Ishikawa (cell line): ENCODE results near the gene DMRTB1.

Experiments
- CEBPB ChIP-seq: IDR thresholded peaks from 2 replicates; pipeline ENCODE4 v1.6.1; 2012
- CREB1 ChIP-seq: IDR thresholded peaks from 2 replicates; pipeline ENCODE4 v1.6.1; 2012; ENCODE audit warnings: low read depth
- EGR1 ChIP-seq: IDR thresholded peaks from 2 replicates; pipeline ENCODE4 v1.6.1; 2012
- EP300 ChIP-seq: IDR thresholded peaks from 2 replicates; pipeline ENCODE4 v1.6.1; 2012; ENCODE audit warnings: borderline replicate concordance
- FOXM1 ChIP-seq: IDR thresholded peaks from 2 replicates; pipeline ENCODE4 v1.6.1; 2012; ENCODE audit warnings: low read depth, borderline replicate concordance
- MAX ChIP-seq: IDR thresholded peaks from 2 replicates; pipeline ENCODE4 v1.6.1; 2012
- NFIC ChIP-seq: IDR thresholded peaks from 2 replicates; pipeline ENCODE4 v1.6.1; 2012
- RAD21 ChIP-seq: IDR thresholded peaks from 2 replicates; pipeline ENCODE4 v1.6.1; 2012; ENCODE audit warnings: low read depth
- REST ChIP-seq: IDR thresholded peaks from 2 replicates; pipeline ENCODE4 v1.6.1; 2012; ENCODE audit warnings: low read depth, mild to moderate bottlenecking
- TAF1 ChIP-seq: IDR thresholded peaks from 2 replicates; pipeline ENCODE4 v1.6.1; 2012; ENCODE audit warnings: low read depth, mild to moderate bottlenecking
- TCF12 ChIP-seq: IDR thresholded peaks from 2 replicates; pipeline ENCODE4 v1.6.1; 2012; ENCODE audit warnings: low read depth
- TEAD4 ChIP-seq: IDR thresholded peaks from 2 replicates; pipeline ENCODE4 v1.6.1; 2012
- USF1 ChIP-seq: IDR thresholded peaks from 2 replicates; pipeline ENCODE4 v1.6.1; 2012
- YY1 ChIP-seq: IDR thresholded peaks from 2 replicates; pipeline ENCODE4 v1.6.1; 2012; ENCODE audit warnings: low read depth
- ZBTB7A ChIP-seq: IDR thresholded peaks from 2 replicates; pipeline ENCODE4 v1.6.1; 2012; ENCODE audit warnings: low read depth

Gene DMRTB1

GRCh38 chr1:53439337-53440207, 19.6 kb upstream of the DMRTB1 start:
- no peak for TF ChIP-seq CEBPB
- no peak for TF ChIP-seq TEAD4
- no peak for TF ChIP-seq EGR1

- TF ChIP-seq ZBTB7A: no peak
Measured at GRCh38 chr1:53440633-53441032, 18.6 kb upstream of the DMRTB1 start.

- no peak for TF ChIP-seq RAD21
Measured at GRCh38 chr1:53442299-53442698, 16.9 kb upstream of the DMRTB1 start.

- TF ChIP-seq MAX (no peak), NFIC (no peak), ZBTB7A (no peak), TCF12 (no peak), CEBPB (no peak), USF1 (no peak), EP300 (no peak), RAD21 (no peak)
Measured at GRCh38 chr1:53446051-53446450, 13.1 kb upstream of the DMRTB1 start.

GRCh38 chr1:53447413-53447812, 11.8 kb upstream of the DMRTB1 start:
- TF ChIP-seq YY1 (no peak), TCF12 (no peak), NFIC (no peak), TEAD4 (no peak), RAD21 (no peak), EP300 (no peak), ZBTB7A (no peak), FOXM1 (no peak), USF1 (no peak), CREB1 (no peak), REST (no peak), EGR1 (no peak), MAX (no peak), TAF1 (no peak)

GRCh38 chr1:53448241-53448841, 10.9 kb upstream of the DMRTB1 start:
- no peak for TF ChIP-seq CREB1
- no peak for TF ChIP-seq TEAD4
- no peak for TF ChIP-seq NFIC
- no peak for TF ChIP-seq CEBPB
- TF ChIP-seq YY1: no peak
- TF ChIP-seq EGR1: no peak

GRCh38 chr1:53449021-53449420, 10.2 kb upstream of the DMRTB1 start:
- TF ChIP-seq FOXM1 (no peak), TEAD4 (peak; percentile 47; the same call in 1 of the 2 replicates)

- no peak for TF ChIP-seq RAD21
- no peak for TF ChIP-seq NFIC
- TF ChIP-seq ZBTB7A: no peak
- no peak for TF ChIP-seq CREB1
- TF ChIP-seq EGR1: no peak
- TF ChIP-seq MAX: no peak
- no peak for TF ChIP-seq FOXM1
Measured at GRCh38 chr1:53449693-53450092, 9.5 kb upstream of the DMRTB1 start.

GRCh38 chr1:53450225-53450624, 9.0 kb upstream of the DMRTB1 start:
- TF ChIP-seq CEBPB: no peak
- peak; percentile 39 for TF ChIP-seq RAD21
- TF ChIP-seq YY1: no peak
- no peak for TF ChIP-seq FOXM1
